GM12891 (cell line): ENCODE data around the gene KCND3.

Experiments
- POLR2A ChIP-seq: IDR thresholded peaks from 2 replicates; pipeline ENCODE4 v1.6.1; 2011; ENCODE audit warnings: low read depth, low read length, control low read depth
- POLR2AphosphoS5 ChIP-seq: IDR thresholded peaks from 2 replicates; pipeline ENCODE4 v1.6.1; 2011; ENCODE audit warnings: low read depth, low read length, control low read depth
- TAF1 ChIP-seq: IDR thresholded peaks from 2 replicates; pipeline ENCODE4 v1.6.1; 2011; ENCODE audit warnings: low read depth, low read length, control low read depth

DNA sequence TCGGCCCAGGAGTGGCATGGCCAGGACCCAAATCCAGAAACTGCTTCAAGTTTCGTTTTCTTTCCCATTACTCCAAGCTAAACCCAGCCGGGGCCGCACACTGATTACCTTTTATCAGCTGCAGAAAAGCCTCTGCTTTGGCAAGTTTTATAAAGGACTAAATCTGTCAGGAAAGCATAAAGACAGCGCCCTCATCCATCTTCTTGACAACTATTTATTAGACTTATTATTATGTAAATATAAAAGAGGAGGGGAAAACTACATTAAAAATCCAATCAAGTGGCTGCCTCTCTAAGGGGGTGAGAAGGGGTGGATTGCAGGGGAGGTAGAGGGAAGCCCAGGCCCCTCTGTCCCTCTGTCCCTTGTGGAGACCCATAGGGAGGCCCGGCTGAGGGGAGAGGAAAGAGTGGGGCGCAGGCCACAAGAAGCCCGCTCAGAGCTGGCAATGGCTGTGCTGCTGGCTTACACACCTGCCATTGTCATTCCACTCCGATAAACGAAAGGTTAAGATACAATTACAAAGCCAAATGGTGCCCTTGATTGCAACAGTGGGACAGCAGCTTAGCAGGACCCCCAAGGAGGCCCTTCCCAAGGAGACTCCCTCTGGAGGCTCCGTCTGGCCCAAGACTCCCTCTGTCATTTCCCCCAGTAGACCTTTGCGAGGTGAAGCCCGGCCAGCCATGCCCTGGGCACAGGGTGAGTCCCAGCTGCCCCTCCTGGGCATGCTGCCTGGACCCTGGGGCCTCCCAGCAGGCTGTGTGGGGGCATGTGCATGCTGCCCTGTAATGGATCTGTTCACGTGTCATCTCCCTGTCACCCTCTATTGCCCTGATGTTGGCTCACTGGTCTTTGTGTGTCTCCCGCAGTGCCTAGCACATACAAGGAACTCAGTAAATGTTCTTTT, 45.4 kb downstream of the KCND3 start:
- TF ChIP-seq POLR2AphosphoS5 = no peak
- TF ChIP-seq POLR2A = no peak
- no peak for TF ChIP-seq TAF1
